22Rv1 (cell line): Measurements from ENCODE around the gene RHOC.

Experiments used
- H3K27ac ChIP-seq: fragments of 450-650 bp; 2 replicates; pipeline ENCODE4 v1.5.1; 2017
- CTCF ChIP-seq: fragments of 450-650 bp; IDR thresholded peaks from 2 replicates; pipeline ENCODE4 v1.5.1; 2017; ENCODE audit warnings: mild to moderate bottlenecking
- ZFX ChIP-seq: fragments of 450-650 bp; IDR thresholded peaks from 2 replicates; pipeline ENCODE4 v1.6.1; 2017; ENCODE audit warnings: antibody characterized with exemption, borderline replicate concordance

The RHOC gene

GRCh38 chr1:112692681-112693080 is 14.2 kb downstream of the RHOC start:
- TF ChIP-seq ZFX, result no peak
- TF ChIP-seq CTCF, result no peak
- no peak overlapping the region for H3K27ac ChIP-seq

- H3K27ac ChIP-seq, result no peak overlapping the region
- TF ChIP-seq CTCF (no peak), ZFX (no peak)
Observed at GRCh38 chr1:112689842-112690237, 17.1 kb downstream of the RHOC start.

GRCh38 chr1:112689196-112689841 is 17.6 kb downstream of the RHOC start:
- no peak overlapping the region for H3K27ac ChIP-seq
- no peak for TF ChIP-seq CTCF
- TF ChIP-seq ZFX, result no peak

- H3K27ac ChIP-seq, result peak overlapping the region; percentile 31; the same call in 1 of the 2 replicates
- no peak for TF ChIP-seq ZFX
- TF ChIP-seq CTCF, result no peak
Observed at GRCh38 chr1:112688781-112689193, 18.1 kb downstream of the RHOC start.

- no peak for TF ChIP-seq ZFX
- no peak for TF ChIP-seq CTCF
- H3K27ac ChIP-seq, result peak overlapping the region; percentile 31
Observed at GRCh38 chr1:112687785-112688496, 19.0 kb downstream of the RHOC start.

GRCh38 chr1:112687361-112687760 is 19.6 kb downstream of the RHOC start:
- no peak for TF ChIP-seq CTCF
- no peak for TF ChIP-seq ZFX
- peak overlapping the region; percentile 31; the same call in 1 of the 2 replicates for H3K27ac ChIP-seq

- TF ChIP-seq ZFX, result no peak
- TF ChIP-seq CTCF, result no peak
- peak overlapping the region; percentile 31; the same call in 1 of the 2 replicates for H3K27ac ChIP-seq
Observed at GRCh38 chr1:112686835-112687234, 20.1 kb downstream of the RHOC start.
